ENCODE data around the gene COQ8A. TPM values are rescaled to one million over a fixed set of nuclear protein-coding genes. Genes with fewer than 3 reads are reported as not detected.

COQ8A gene
- total RNA-seq, result 32.4 TPM

GRCh38 chr1:226940029-226940805, at the start of gene COQ8A:
TSS of gene COQ8A (plus strand) at chr1:226940294. CDS start at chr1:226961386, 21,092 bp downstream.
- intact Hi-C loops (cut with DNase I), result no loop called here
- DNase-seq (ENCODE audit: low spot score) (peak; percentile 99), ATAC-seq (peak; percentile 99)

- intact Hi-C loops (cut with DNase I), result no loop called here
- DNase-seq (ENCODE audit: low spot score) (no peak), ATAC-seq (no peak)
Measured at GRCh38 chr1:226890331-226891108, 49.6 kb upstream of the COQ8A start.

GRCh38 chr1:226891346-226891745, 48.7 kb upstream of the COQ8A start:
- DNase-seq (ENCODE audit: low spot score), result no peak
- intact Hi-C loops (cut with DNase I), result no loop called here
- no peak for ATAC-seq

- intact Hi-C loops (cut with DNase I), result no loop called here
- no peak for DNase-seq (ENCODE audit: low spot score)
- ATAC-seq, result peak; percentile 17
Measured at GRCh38 chr1:226891846-226892523, 48.1 kb upstream of the COQ8A start.

GRCh38 chr1:226892524-226892875, 47.6 kb upstream of the COQ8A start:
- peak; percentile 11 for ATAC-seq
- intact Hi-C loops (cut with DNase I), result no loop called here

GRCh38 chr1:226893936-226894335, 46.2 kb upstream of the COQ8A start:
- no peak for ATAC-seq
- intact Hi-C loops (cut with DNase I), result no loop called here
- DNase-seq (ENCODE audit: low spot score), result no peak

More at GRCh38 chr1:226892524-226892875, 47.6 kb upstream of the COQ8A start:
- no peak for DNase-seq (ENCODE audit: low spot score)

GRCh38 chr1:226894826-226895225, 45.3 kb upstream of the COQ8A start:
- DNase-seq (ENCODE audit: low spot score) (no peak), ATAC-seq (no peak)
- intact Hi-C loops (cut with DNase I), result no loop called here

- ATAC-seq, result no peak
- intact Hi-C loops (cut with DNase I), result no loop called here
- no peak for DNase-seq (ENCODE audit: low spot score)
Measured at GRCh38 chr1:226895644-226896043, 44.5 kb upstream of the COQ8A start.

- ATAC-seq, result no peak
- no peak for DNase-seq (ENCODE audit: low spot score)
- intact Hi-C loops (cut with DNase I), result no loop called here
Measured at GRCh38 chr1:226898246-226898645, 41.8 kb upstream of the COQ8A start.

GRCh38 chr1:226901421-226901820, 38.7 kb upstream of the COQ8A start:
- no peak for ATAC-seq
- intact Hi-C loops (cut with DNase I), result no loop called here

GRCh38 chr1:226902601-226903000, 37.5 kb upstream of the COQ8A start:
- no peak for DNase-seq (ENCODE audit: low spot score)
- ATAC-seq, result no peak
- intact Hi-C loops (cut with DNase I), result no loop called here

More at GRCh38 chr1:226901421-226901820, 38.7 kb upstream of the COQ8A start:
- no peak for DNase-seq (ENCODE audit: low spot score)

- ATAC-seq, result peak; percentile 87
- intact Hi-C loops (cut with DNase I), result no loop called here
Measured at GRCh38 chr1:226903819-226904716, 36.0 kb upstream of the COQ8A start.

GRCh38 chr1:226904772-226905171, 35.3 kb upstream of the COQ8A start:
- DNase-seq (ENCODE audit: low spot score) (no peak), ATAC-seq (no peak)
- intact Hi-C loops (cut with DNase I), result no loop called here

More at GRCh38 chr1:226903819-226904716, 36.0 kb upstream of the COQ8A start:
- peak; percentile 74 for DNase-seq (ENCODE audit: low spot score)

- ATAC-seq (no peak), DNase-seq (ENCODE audit: low spot score) (no peak)
- intact Hi-C loops (cut with DNase I), result no loop called here
Measured at GRCh38 chr1:226908419-226908818, 31.7 kb upstream of the COQ8A start.

GRCh38 chr1:226908913-226909312, 31.2 kb upstream of the COQ8A start:
- intact Hi-C loops (cut with DNase I), result no loop called here
- peak; percentile 62 for ATAC-seq
- DNase-seq (ENCODE audit: low spot score), result no peak

- no peak for DNase-seq (ENCODE audit: low spot score)
- intact Hi-C loops (cut with DNase I), result no loop called here
Measured at GRCh38 chr1:226912587-226913176, 27.4 kb upstream of the COQ8A start.

GRCh38 chr1:226915672-226915995, 24.5 kb upstream of the COQ8A start:
- DNase-seq (ENCODE audit: low spot score) (no peak), ATAC-seq (no peak)
- intact Hi-C loops (cut with DNase I), result no loop called here

More at GRCh38 chr1:226912587-226913176, 27.4 kb upstream of the COQ8A start:
- peak; percentile 53 for ATAC-seq

GRCh38 chr1:226916497-226916896, 23.6 kb upstream of the COQ8A start:
- intact Hi-C loops (cut with DNase I), result no loop called here
- DNase-seq (ENCODE audit: low spot score), result no peak

More at GRCh38 chr1:226916497-226916896, 23.6 kb upstream of the COQ8A start:
- no peak for ATAC-seq
